ENCODE results near the gene CNKSR1.
"Not testable (repeated sequence)": the region's sequence is repeated elsewhere in the genome, so short reads cannot be mapped to it uniquely, and the experiment has no call there.

CNKSR1 gene

GRCh38 chr1:26230682-26231081 lies 53.4 kb downstream of the CNKSR1 start:
- DNase-seq, result not testable (repeated sequence)

- DNase-seq, result peak; percentile 98 to 99
These were observed 56.8 kb downstream of the CNKSR1 start, which contains the start of gene CEP85 for GRCh38 chr1:26233903-26234643. TSS of gene CEP85 (plus strand) at chr1:26234200. CDS start at chr1:26239784, 5,584 bp downstream.

GRCh38 chr1:26234644-26235370 lies 57.5 kb downstream of the CNKSR1 start:
- peak in 1 of 2 donors; percentile 37 for DNase-seq

GRCh38 chr1:26237230-26237966 lies 60.1 kb downstream of the CNKSR1 start:
- DNase-seq, result no peak

Measured in CD4-positive, alpha-beta T cell treated with Interferon alpha-2 for 1 hour (primary cell).